CD14-positive monocyte (primary cell): Measurements from ENCODE around the gene ATE1. TPM values are rescaled to one million over a fixed set of nuclear protein-coding genes. Genes with fewer than 3 reads are reported as not detected.

Experiments used
- DNase-seq, 3 donors: peaks; one replicate each; pipeline ENCODE4 v3.0.0-alpha.2; 2011 to 2022
- H2AFZ ChIP-seq: 2 replicates; pipeline ENCODE4 v1.6.0; 2012; ENCODE audit warnings: mild to moderate bottlenecking, low read depth, low read length, inconsistent platforms; ENCODE audit not compliant: insufficient read depth, poor library complexity, severe bottlenecking
- H3K27ac ChIP-seq, 2 donors: 1 replicate in 1 of 2; 2 replicates in 1 of 2; pipeline ENCODE4 v1.5.1; 2012 to 2013; ENCODE audit warnings: low read length in 2 of 2, control low read depth in 1 of 2, inconsistent platforms in 1 of 2, low read depth in 1 of 2, mild to moderate bottlenecking in 1 of 2
- H3K27me3 ChIP-seq, 2 donors: one replicate each; pipeline versions ENCODE4 v1.6.0 to v1.6.1; 2011 to 2013; ENCODE audit warnings: low read length in 2 of 2; ENCODE audit not compliant: control insufficient read depth in 2 of 2, insufficient read depth in 2 of 2
- H3K36me3 ChIP-seq, 2 donors: replicated peaks in 1 of 2; 1 replicate in 1 of 2; 2 replicates in 1 of 2; pipeline versions ENCODE4 v1.5.1 to v1.6.1; 2012 to 2013; ENCODE audit warnings: low read length in 2 of 2, control low read depth in 1 of 2, inconsistent platforms in 1 of 2, mild to moderate bottlenecking in 1 of 2; ENCODE audit not compliant: insufficient read depth in 2 of 2, control insufficient read depth in 1 of 2
- H3K4me1 ChIP-seq, 2 donors: 1 replicate in 1 of 2; 2 replicates in 1 of 2; pipeline versions ENCODE4 v1.5.1 to v1.6.1; 2012 to 2013; ENCODE audit warnings: low read length in 2 of 2, control low read depth in 1 of 2, inconsistent platforms in 1 of 2, mild to moderate bottlenecking in 1 of 2, moderate library complexity in 1 of 2; ENCODE audit not compliant: insufficient read depth in 2 of 2, control insufficient read depth in 1 of 2
- H3K4me2 ChIP-seq: replicated peaks from 2 replicates; pipeline ENCODE3; 2012; ENCODE audit warnings: low read length, moderate library complexity, mild to moderate bottlenecking; ENCODE audit not compliant: poor library complexity, severe bottlenecking; ENCODE audit errors: extremely low read depth
- H3K4me3 ChIP-seq, 3 experiments: fragments of 200-600 bp in 1 of 3; sonication (generic) in 1 of 3; replicated peaks in 1 of 3; 1 replicate in 2 of 3; 2 replicates in 1 of 3; pipeline ENCODE4 v1.5.1; 2011 to 2013; ENCODE audit warnings: low read length in 3 of 3, mild to moderate bottlenecking in 3 of 3, control low read depth in 2 of 3, low read depth in 2 of 3, inconsistent platforms in 1 of 3, moderate library complexity in 1 of 3
- H3K79me2 ChIP-seq: 2 replicates; pipeline ENCODE4 v1.6.0; 2012; ENCODE audit warnings: mild to moderate bottlenecking, control low read depth, inconsistent platforms, low read length, moderate library complexity; ENCODE audit not compliant: insufficient read depth
- H3K9ac ChIP-seq: 2 replicates; pipeline ENCODE4 v1.6.0; 2017; ENCODE audit warnings: low read length, mild to moderate bottlenecking; ENCODE audit not compliant: insufficient read depth, poor library complexity, severe bottlenecking
- H3K9me3 ChIP-seq, 2 donors: replicated peaks in 1 of 2; 1 replicate in 1 of 2; 2 replicates in 1 of 2; pipeline versions ENCODE4 v1.5.1 to v1.6.1; 2012 to 2013; ENCODE audit warnings: low read length in 2 of 2, control low read depth in 1 of 2; ENCODE audit not compliant: control insufficient read depth in 1 of 2, insufficient read depth in 1 of 2
- H4K20me1 ChIP-seq: 2 replicates; pipeline ENCODE4 v1.6.0; 2012; ENCODE audit warnings: mild to moderate bottlenecking, low read length, control low read depth, moderate library complexity; ENCODE audit not compliant: insufficient read depth
- H3K27ac Mint-ChIP-seq, 7 donors: one replicate each; pipeline ENCODE4 v1.8.0; 2020; ENCODE audit warnings: mild to moderate bottlenecking in 7 of 7, mixed read lengths in 7 of 7, moderate library complexity in 6 of 7, inconsistent platforms in 2 of 7
- H3K27me3 Mint-ChIP-seq, 3 donors: one replicate each; pipeline ENCODE4 v1.8.0; 2021 to 2022; ENCODE audit warnings: low read depth in 3 of 3, mild to moderate bottlenecking in 3 of 3, mixed read lengths in 3 of 3, moderate library complexity in 3 of 3, inconsistent platforms in 1 of 3
- H3K36me3 Mint-ChIP-seq, 2 donors: one replicate each; pipeline ENCODE4 v1.8.0; 2020; ENCODE audit warnings: mixed read lengths in 2 of 2, inconsistent platforms in 1 of 2, mild to moderate bottlenecking in 1 of 2
- H3K4me1 Mint-ChIP-seq: one replicate; pipeline ENCODE4 v1.8.0; 2020; ENCODE audit warnings: mild to moderate bottlenecking, mixed read lengths
- H3K4me3 Mint-ChIP-seq, 2 donors: one replicate each; pipeline ENCODE4 v1.8.0; 2020; ENCODE audit warnings: mild to moderate bottlenecking in 2 of 2, mixed read lengths in 2 of 2, moderate library complexity in 1 of 2
- H3K9me3 Mint-ChIP-seq, 7 donors: one replicate each; pipeline ENCODE4 v1.8.0; 2020 to 2022; ENCODE audit warnings: mixed read lengths in 7 of 7, mild to moderate bottlenecking in 6 of 7, moderate library complexity in 6 of 7, inconsistent platforms in 2 of 7
- CTCF ChIP-seq: fragments of 200-600 bp; IDR thresholded peaks from one replicate; pipeline ENCODE4 v1.8.0; 2022; ENCODE audit warnings: antibody characterized with exemption, mild to moderate bottlenecking
- WGBS: methylation state at CpG from one replicate; pipeline ENCODE4 v1.1.5; 2013; ENCODE audit warnings: missing lambda C conversion rate; ENCODE audit not compliant: insufficient coverage; 5-methylcytosine and 5-hydroxymethylcytosine counted together
- intact Hi-C, 2 donors: fragments of 100-400 bp; cut with micrococcal nuclease; formaldehyde crosslinking; loops; one replicate each; pipeline versions ENCODE4 v1.15.0 to v1.15.1; 2023
- polyA plus RNA-seq, 3 donors: library from polyadenylated mRNA; depleted of rRNA in 1 of 3; unstranded in 2 of 3; stranded (reverse) in 1 of 3; fragments of 300-500 nt in 2 of 3; fragments of >200 nt in 1 of 3; fragmentation: Illumina TruSeq in 2 of 3; gene quantifications; 1 replicate in 2 of 3; 2 replicates in 1 of 3; pipeline ENCODE4 v1.2.3, GENCODE V29; 2012 to 2021

Gene ATE1
- polyA plus RNA-seq, 3 donors = 9.2 to 19.5 (median 15.8) TPM

GRCh38 chr10:121823993-121824463 lies 103.8 kb downstream of the ATE1 start:
- Histone ChIP-seq H3K36me3 (peaks cover 9 to 15% of the 10 kb centered on the region in 2 donors), H3K79me2 (no peaks in the 10 kb centered on the region), H3K4me1 (no peaks in the 10 kb centered on the region), H3K4me2 (no peak overlapping the region), H3K27me3 (no peaks in the 10 kb centered on the region), H3K9me3 (no peaks in the 10 kb centered on the region), H4K20me1 (no peaks in the 10 kb centered on the region), H3K4me3 (no peak overlapping the region), H3K27ac (no peak overlapping the region), H2AFZ (no peak overlapping the region), H3K9ac (no peak overlapping the region)
- Mint-ChIP-seq H3K9me3 (no peaks in the 10 kb centered on the region), H3K4me3 (no peak overlapping the region), H3K27ac (no peak overlapping the region), H3K27me3 (peaks cover 0 to 1% (median 0%) of the 10 kb centered on the region in 3 donors), H3K36me3 (peaks cover 9 to 17% of the 10 kb centered on the region in 2 donors), H3K4me1 (no peaks in the 10 kb centered on the region)
- WGBS = 94% methylated on average over 3 of the region's 5 CpGs
- peak in 1 of 3 donors; percentile 12 for DNase-seq
- TF ChIP-seq CTCF = peak; percentile 85
- intact Hi-C loops = no loop called here

GRCh38 chr10:121822724-121823123 lies 105.1 kb downstream of the ATE1 start:
- Mint-ChIP-seq H3K4me3 (no peak overlapping the region), H3K27ac (peak overlapping the region in 1 of 7 donors; percentile 69), H3K4me1 (no peaks in the 10 kb centered on the region), H3K27me3 (peaks cover 0 to 1% (median 0%) of the 10 kb centered on the region in 3 donors), H3K36me3 (peaks cover 4 to 10% of the 10 kb centered on the region in 2 donors), H3K9me3 (no peaks in the 10 kb centered on the region)
- WGBS = no CpG with 5 or more reads among the region's 3 CpGs
- no peaks in the 10 kb centered on the region for H3K9me3 ChIP-seq
- DNase-seq = no peak
- no peaks in the 10 kb centered on the region for H3K4me1 ChIP-seq
- no peak overlapping the region for H3K4me2 ChIP-seq
- peaks cover 2 to 5% of the 10 kb centered on the region in 2 donors for H3K36me3 ChIP-seq
- no peaks in the 10 kb centered on the region for H3K79me2 ChIP-seq
- no peak overlapping the region for H3K9ac ChIP-seq
- intact Hi-C loops = no loop called here
- H2AFZ ChIP-seq = no peak overlapping the region
- no peaks in the 10 kb centered on the region for H3K27me3 ChIP-seq
- no peak overlapping the region for H3K27ac ChIP-seq
- no peaks in the 10 kb centered on the region for H4K20me1 ChIP-seq
- no peak overlapping the region for H3K4me3 ChIP-seq
- TF ChIP-seq CTCF = no peak
